Left lung (tissue), 10 donors: ENCODE results near the gene NARF. TPM values are rescaled to one million over a fixed set of nuclear protein-coding genes. Genes with fewer than 3 reads are reported as not detected.
A peak's percentile ranks its signal among the peaks of the same experiment; 100 is the strongest.

Experiments used
- ATAC-seq: fragments of 200-7000 bp; cut with Tn5 transposase; one replicate; pipeline ENCODE4 v1.9.1; 2020; ENCODE audit warnings: moderate library complexity
- DNase-seq, 4 donors: peaks; one replicate each; pipeline ENCODE4 v3.0.0-alpha.2; 2013 to 2020
- H3K27ac ChIP-seq, 2 donors: fragments of 200-600 bp; sonication (generic) in 1 of 2; one replicate each; pipeline versions ENCODE4 v1.5.0 to v1.8.0; 2020 to 2021
- H3K27me3 ChIP-seq, 2 donors: fragments of 200-600 bp; sonication (generic) in 1 of 2; one replicate each; pipeline versions ENCODE4 v1.5.0 to v1.8.0; 2020 to 2021
- H3K36me3 ChIP-seq, 2 donors: fragments of 200-600 bp; sonication (generic) in 1 of 2; one replicate each; pipeline versions ENCODE4 v1.5.0 to v1.8.0; 2020 to 2021
- H3K4me1 ChIP-seq, 2 donors: fragments of 200-600 bp; one replicate each; pipeline ENCODE4 v1.8.0; 2021
- H3K4me3 ChIP-seq, 2 donors: fragments of 200-600 bp; sonication (generic) in 1 of 2; one replicate each; pipeline versions ENCODE4 v1.5.0 to v1.8.0; 2020 to 2021; ENCODE audit warnings: mild to moderate bottlenecking in 1 of 2
- H3K9me3 ChIP-seq, 2 donors: fragments of 200-600 bp; sonication (generic) in 1 of 2; one replicate each; pipeline versions ENCODE4 v1.5.0 to v1.8.0; 2020 to 2021
- intact Hi-C, 2 donors: fragments of 100-400 bp; cut with DNase I; formaldehyde crosslinking; loops; one replicate each; pipeline versions ENCODE4 v1.11.2 to v1.14.2; 2022
- polyA plus RNA-seq, 6 donors: library from polyadenylated mRNA; unstranded; fragments of 120-200 nt; gene quantifications; one replicate each; pipeline ENCODE4 v1.2.1, GENCODE V29; 2013; ENCODE audit not compliant: insufficient read length in 6 of 6
- total RNA-seq, 2 donors: library from RNA; stranded (reverse); fragmentation: NEBNext Ultra II Directional; extraction: Animal tissue kit (Norgen Biotek cat#: 25700); gene quantifications; one replicate each; pipeline ENCODE4 v1.2.1, GENCODE V29; 2021
- TF ChIP-seq, protein P1 (sequence below), 2 donors: fragments of 200-600 bp; sonication (generic) in 1 of 2; IDR thresholded peaks; one replicate each; pipeline versions ENCODE4 v1.5.0 to v1.8.0; 2021; ENCODE audit warnings: antibody characterized with exemption in 2 of 2
- donor health status: DM: no; HTN: yes; CAD: no.
- donor health status: DM: no; HTN: no; CAD: no.

The NARF gene
- total and polyA plus RNA-seq, 8 donors, result 38.9 to 128 (median 112) TPM

DNA sequence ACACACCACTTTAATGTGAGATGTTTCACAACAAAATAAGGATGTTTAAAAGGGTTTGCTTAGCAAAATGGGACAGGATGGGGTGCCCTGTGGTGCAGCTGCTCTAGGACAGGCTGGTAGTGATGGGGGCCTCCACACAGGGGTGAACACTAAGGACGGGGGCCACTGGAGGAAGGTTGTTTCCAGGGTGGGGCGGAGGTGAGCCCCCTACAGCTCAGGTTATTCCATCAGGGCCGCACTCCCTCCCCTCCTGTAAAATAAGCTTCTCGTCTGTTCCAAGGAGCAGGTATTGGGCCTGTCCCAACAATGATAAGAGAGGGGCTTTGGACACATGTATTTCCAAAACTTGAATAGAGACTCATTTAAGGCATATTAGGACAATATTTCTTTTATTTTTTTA is 42.3 kb upstream of the NARF start:
- Histone ChIP-seq H3K4me1 (peaks cover 8 to 31% of the 10 kb centered on the region in 2 donors), H3K9me3 (no peaks in the 10 kb centered on the region), H3K27me3 (no peaks in the 10 kb centered on the region), H3K27ac (no peak overlapping the region), H3K36me3 (peaks cover 0 to 17% of the 10 kb centered on the region in 2 donors), H3K4me3 (no peak overlapping the region)
- ATAC-seq, result no peak
- intact Hi-C loops, result no loop called here
- TF ChIP-seq, protein P1, sequence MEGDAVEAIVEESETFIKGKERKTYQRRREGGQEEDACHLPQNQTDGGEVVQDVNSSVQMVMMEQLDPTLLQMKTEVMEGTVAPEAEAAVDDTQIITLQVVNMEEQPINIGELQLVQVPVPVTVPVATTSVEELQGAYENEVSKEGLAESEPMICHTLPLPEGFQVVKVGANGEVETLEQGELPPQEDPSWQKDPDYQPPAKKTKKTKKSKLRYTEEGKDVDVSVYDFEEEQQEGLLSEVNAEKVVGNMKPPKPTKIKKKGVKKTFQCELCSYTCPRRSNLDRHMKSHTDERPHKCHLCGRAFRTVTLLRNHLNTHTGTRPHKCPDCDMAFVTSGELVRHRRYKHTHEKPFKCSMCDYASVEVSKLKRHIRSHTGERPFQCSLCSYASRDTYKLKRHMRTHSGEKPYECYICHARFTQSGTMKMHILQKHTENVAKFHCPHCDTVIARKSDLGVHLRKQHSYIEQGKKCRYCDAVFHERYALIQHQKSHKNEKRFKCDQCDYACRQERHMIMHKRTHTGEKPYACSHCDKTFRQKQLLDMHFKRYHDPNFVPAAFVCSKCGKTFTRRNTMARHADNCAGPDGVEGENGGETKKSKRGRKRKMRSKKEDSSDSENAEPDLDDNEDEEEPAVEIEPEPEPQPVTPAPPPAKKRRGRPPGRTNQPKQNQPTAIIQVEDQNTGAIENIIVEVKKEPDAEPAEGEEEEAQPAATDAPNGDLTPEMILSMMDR (IDR thresholded peaks at IDR 0.05), result no peak
- DNase-seq, result peak in 1 of 4 donors; percentile 20

DNA sequence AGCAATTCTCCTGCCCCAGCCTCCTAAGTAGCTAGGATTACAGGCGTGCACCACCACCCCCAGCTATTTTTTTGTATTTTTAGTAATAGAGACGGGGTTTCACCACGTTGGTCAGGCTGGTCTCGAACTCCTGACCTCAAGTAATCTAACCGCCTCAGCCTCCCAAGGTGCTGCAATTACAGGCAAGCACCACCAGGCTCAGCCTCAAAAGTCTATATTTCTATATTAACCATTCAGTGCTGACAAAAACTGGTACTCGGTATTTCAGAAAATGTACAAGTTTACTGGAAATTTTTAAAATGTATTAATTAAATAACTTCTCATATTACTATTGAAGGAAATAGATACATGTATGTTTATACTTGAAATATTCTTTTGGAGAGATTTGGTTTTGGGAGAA is 41.8 kb upstream of the NARF start:
- H3K36me3 ChIP-seq, result peaks cover 0 to 18% of the 10 kb centered on the region in 2 donors
- H3K4me1 ChIP-seq, result peaks cover 8 to 31% of the 10 kb centered on the region in 2 donors
- intact Hi-C loops, result no loop called here
- no peak overlapping the region for H3K27ac ChIP-seq
- H3K27me3 ChIP-seq, result no peaks in the 10 kb centered on the region
- TF ChIP-seq, protein P1 (IDR thresholded peaks at IDR 0.05), result no peak
- no peak for ATAC-seq
- DNase-seq, result peak in 1 of 4 donors; percentile 1
- no peaks in the 10 kb centered on the region for H3K9me3 ChIP-seq
- no peak overlapping the region for H3K4me3 ChIP-seq

DNA sequence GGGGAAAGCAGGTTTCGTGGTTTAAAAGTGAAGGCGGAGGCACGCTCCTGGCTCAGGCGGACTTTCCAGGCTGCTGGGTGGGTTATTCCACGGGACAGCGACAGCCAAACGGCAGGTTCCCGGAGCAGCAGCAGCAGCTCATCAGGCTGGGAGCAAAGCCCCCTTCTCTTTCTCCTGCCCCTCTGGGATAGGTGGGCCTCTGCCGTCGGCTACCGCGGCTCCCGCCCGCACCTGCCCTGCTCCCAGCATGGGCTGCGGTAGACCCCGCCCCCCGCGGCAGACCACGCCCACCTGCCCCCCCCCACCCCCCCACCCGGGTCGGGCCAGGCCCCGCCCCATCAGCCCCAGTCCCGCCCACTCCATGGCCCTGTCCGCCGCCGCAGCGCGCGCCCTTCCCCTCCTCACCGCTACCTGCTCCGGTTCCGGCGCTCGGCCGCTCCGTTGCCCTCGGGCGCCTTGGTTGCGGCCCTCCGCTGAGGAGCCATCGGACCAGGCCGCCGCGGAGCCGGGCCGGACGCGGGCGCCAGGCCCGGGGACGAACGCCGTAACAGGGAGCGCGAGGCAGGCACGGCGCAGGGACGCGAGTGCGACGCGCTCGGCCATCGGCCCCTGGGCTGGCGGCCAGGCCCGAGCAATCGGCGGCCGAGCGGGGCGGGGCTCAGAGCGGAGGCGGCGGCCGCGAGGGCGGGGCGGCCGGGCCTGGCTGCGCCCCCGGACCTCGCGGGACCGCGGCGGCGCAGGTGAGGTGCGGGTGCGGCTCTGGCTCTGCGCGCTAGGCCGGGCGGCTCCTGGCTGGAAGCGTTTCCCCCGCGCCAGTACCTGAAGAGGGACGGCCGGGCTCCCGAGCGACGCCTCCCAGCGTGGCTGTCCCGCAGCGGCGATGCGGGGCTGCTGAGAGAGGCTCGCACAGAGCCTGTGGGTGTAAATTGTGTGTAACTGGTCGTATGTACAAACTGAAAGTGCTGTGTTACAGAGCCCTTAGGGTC is 40.2 kb upstream of the NARF start, which contains the start of the genes HEXD and OGFOD3:
Gene HEXD, plus strand, starts transcription at position 347 of the 986 bp plus-strand sequence. CDS start 1,453 bp downstream, outside the sequence.
Gene OGFOD3, minus strand, starts transcription at position 586 of the 986 bp plus-strand sequence. Its CDS starts 101 bp downstream, at position 485.
- peak; percentile 95 for ATAC-seq
- DNase-seq, result peak; percentile 81 to 96 (median 90)

DNA sequence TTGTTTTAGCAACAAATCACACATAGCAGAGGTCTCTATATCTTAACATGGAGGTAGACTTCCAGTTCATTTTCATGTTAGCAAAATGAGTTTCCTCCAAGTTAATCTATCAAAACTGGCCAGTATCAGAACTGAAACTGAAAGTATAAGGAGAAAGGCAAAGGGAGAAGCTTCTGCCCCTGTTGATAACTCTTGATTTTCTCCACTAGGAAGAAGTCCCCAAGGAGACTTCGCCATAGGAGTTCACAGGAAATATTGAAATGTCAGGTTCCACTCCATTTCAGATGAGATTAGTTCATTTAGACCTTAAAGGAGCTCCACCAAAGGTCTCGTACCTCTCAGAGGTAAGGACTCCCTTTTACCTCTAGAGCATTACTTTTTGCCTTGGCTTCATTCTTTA is 39.0 kb upstream of the NARF start:
- no peak for ATAC-seq
- intact Hi-C loops, result no loop called here
- Histone ChIP-seq H3K4me3 (peak overlapping the region; percentile 76 to 86), H3K27me3 (no peaks in the 10 kb centered on the region), H3K9me3 (no peaks in the 10 kb centered on the region), H3K27ac (peak overlapping the region in 1 of 2 donors; percentile 83), H3K4me1 (peaks cover 8 to 29% of the 10 kb centered on the region in 2 donors), H3K36me3 (peaks cover 0 to 18% of the 10 kb centered on the region in 2 donors)
- TF ChIP-seq, protein P1 (IDR thresholded peaks at IDR 0.05), result no peak
- DNase-seq, result no peak

More for the DNA sequence above, 40.2 kb upstream of the NARF start, which contains the start of the genes HEXD and OGFOD3:
- intact Hi-C loops, result no loop called here
- H3K36me3 ChIP-seq, result peaks cover 0 to 18% of the 10 kb centered on the region in 2 donors
- H3K27me3 ChIP-seq, result no peaks in the 10 kb centered on the region
- H3K27ac ChIP-seq, result peak within 1 kb of the TSS; percentile 73 to 83
- no peaks in the 10 kb centered on the region for H3K9me3 ChIP-seq
- peak within 1 kb of the TSS; percentile 76 to 86 for H3K4me3 ChIP-seq
- H3K4me1 ChIP-seq, result peaks cover 8 to 31% of the 10 kb centered on the region in 2 donors
- TF ChIP-seq, protein P1 (IDR thresholded peaks at IDR 0.05), result no peak
